ENCODE data around the gene FXYD5.

DNA sequence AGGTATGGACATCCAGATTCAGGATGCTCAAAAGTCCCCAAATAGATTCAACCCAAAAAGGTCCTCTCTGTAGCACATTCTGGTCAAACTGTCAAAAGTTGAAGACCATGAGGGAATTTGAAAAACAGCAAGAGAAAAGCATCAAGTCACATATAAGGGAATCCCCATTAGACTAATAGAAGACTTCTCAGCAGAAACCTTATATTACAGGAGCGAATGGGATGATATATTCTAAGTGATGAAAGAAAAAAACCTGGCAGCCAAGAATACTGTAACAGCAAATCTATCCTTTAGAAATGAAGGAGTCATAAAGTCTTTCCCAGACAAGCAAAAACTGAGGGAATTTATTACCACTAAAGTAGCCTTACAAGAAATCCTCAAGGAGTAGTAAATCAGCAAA lies 29.7 kb downstream of the FXYD5 start:
- TF ChIP-seq CTCF (IDR thresholded peaks at IDR 0.05) (no peak), POLR2AphosphoS5 (IDR thresholded peaks at IDR 0.05) (no peak), POLR2A (IDR thresholded peaks at IDR 0.05) (no peak)
